Measurements from ENCODE around the gene NEUROG2.
"Not testable (repeated sequence)": the region's sequence is repeated elsewhere in the genome, so short reads cannot be mapped to it uniquely, and the experiment has no call there.

NEUROG2 gene

GRCh38 chr4:112520598-112521122, 4.7 kb upstream of the NEUROG2 start:
- DNase-seq = no peak

- no peak for DNase-seq
These were observed 4.0 kb upstream of the NEUROG2 start for GRCh38 chr4:112519689-112520597.

- DNase-seq = no peak
These were observed 2.7 kb upstream of the NEUROG2 start for GRCh38 chr4:112518675-112519074.

GRCh38 chr4:112517911-112518310, 1.9 kb upstream of the NEUROG2 start:
- DNase-seq = no peak

GRCh38 chr4:112517067-112517634, 1.2 kb upstream of the NEUROG2 start:
- no peak for DNase-seq

- DNase-seq = no peak
These were observed 589 bp upstream of the NEUROG2 start for GRCh38 chr4:112516471-112517066.

GRCh38 chr4:112515198-112516065, 548 bp downstream of the NEUROG2 start:
- DNase-seq = no peak

GRCh38 chr4:112514647-112515197, 1.3 kb downstream of the NEUROG2 start:
- DNase-seq = no peak

GRCh38 chr4:112513971-112514646, 1.9 kb downstream of the NEUROG2 start:
- no peak for DNase-seq

- DNase-seq = no peak
These were observed 4.2 kb downstream of the NEUROG2 start for GRCh38 chr4:112511803-112512118.

- no peak for DNase-seq
These were observed 4.7 kb downstream of the NEUROG2 start for GRCh38 chr4:112511093-112511802.

GRCh38 chr4:112510291-112511092, 5.5 kb downstream of the NEUROG2 start:
- DNase-seq = no peak

- no peak for DNase-seq
These were observed 6.5 kb downstream of the NEUROG2 start for GRCh38 chr4:112509243-112510141.

- DNase-seq = no peak
These were observed 7.6 kb downstream of the NEUROG2 start for GRCh38 chr4:112508356-112508755.

- DNase-seq = no peak
These were observed 11.2 kb downstream of the NEUROG2 start for GRCh38 chr4:112504807-112505206.

- DNase-seq = no peak
These were observed 13.1 kb downstream of the NEUROG2 start for GRCh38 chr4:112502871-112503270.

- no peak for DNase-seq
These were observed 23.7 kb downstream of the NEUROG2 start for GRCh38 chr4:112492321-112492720.

- DNase-seq = not testable (repeated sequence)
These were observed 25.2 kb downstream of the NEUROG2 start for GRCh38 chr4:112490808-112491207.

GRCh38 chr4:112485930-112486329, 30.1 kb downstream of the NEUROG2 start:
- no peak for DNase-seq

Measured in HCEC 1CT (cell line).